Measurements from ENCODE around the gene DZIP3. TPM values are rescaled to one million over a fixed set of nuclear protein-coding genes. Genes with fewer than 3 reads are reported as not detected.

DZIP3 gene
- total RNA-seq, 1 donor from 2014 or later: 89.0 TPM

DNA sequence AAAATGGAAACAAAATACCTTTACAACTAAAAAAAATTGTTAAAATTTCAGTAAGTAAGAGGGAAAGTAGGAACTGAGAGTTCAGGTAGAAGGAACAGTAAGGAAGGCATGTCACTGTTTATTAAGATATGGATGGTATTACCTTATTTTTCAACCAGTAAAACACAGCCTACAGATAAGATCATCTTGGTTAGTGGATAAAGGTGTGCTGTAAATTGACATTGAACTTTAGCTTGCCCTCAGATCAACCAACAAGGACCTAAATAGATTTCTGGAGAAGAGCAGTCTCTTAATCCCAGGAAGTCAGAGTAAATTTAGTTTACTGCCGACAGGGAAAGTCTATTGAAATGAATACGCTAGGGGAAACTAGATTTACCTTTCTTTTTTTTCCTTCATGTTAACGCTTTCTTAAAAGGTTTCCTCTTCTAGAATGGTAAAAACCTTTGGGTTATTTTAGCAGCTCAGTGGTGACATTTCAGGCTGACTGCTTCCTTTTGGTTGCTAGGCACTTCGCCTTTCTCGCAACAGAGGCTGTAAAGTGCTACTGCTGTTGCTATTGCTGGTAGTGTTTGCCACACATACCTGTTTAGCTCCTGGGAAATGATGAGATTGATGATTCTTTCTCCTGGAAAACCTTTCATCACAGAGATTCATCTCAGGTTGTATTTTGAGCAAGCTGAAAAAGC, 12.9 kb downstream of the DZIP3 start:
- Mint-ChIP-seq H3K4me1 (peaks cover 20% of the 10 kb centered on the region), H3K36me3 (peaks cover 25% of the 10 kb centered on the region), H3K27me3 (ENCODE audit: insufficient read depth, low read depth) (no peaks in the 10 kb centered on the region), H3K4me3 (peak overlapping the region; percentile 79), H3K9me3 (peaks cover 5% of the 10 kb centered on the region), H3K27ac (peak overlapping the region; percentile 98)
- peak; percentile 41 for DNase-seq (ENCODE audit: low spot score)
- Histone ChIP-seq H3K4me3 (peak overlapping the region; percentile 10), H3K27ac (peak overlapping the region; percentile 51), H3F3A (ENCODE audit: low read depth) (peaks cover 13% of the 10 kb centered on the region), H3K9me3 (ENCODE audit: low read depth) (no peaks in the 10 kb centered on the region), H3K27me3 (no peaks in the 10 kb centered on the region), H2AFZ (replicated peaks) (no peak overlapping the region), H3K79me2 (ENCODE audit: low read depth) (peaks cover 73% of the 10 kb centered on the region), H3K4me2 (peak overlapping the region; percentile 70), H4K20me1 (ENCODE audit: low read depth) (peaks cover 6% of the 10 kb centered on the region), H3K4me1 (peaks cover 26% of the 10 kb centered on the region), H3K36me3 (peaks cover 3% of the 10 kb centered on the region), H3K9ac (no peak overlapping the region)
- TF ChIP-seq, protein P1, sequence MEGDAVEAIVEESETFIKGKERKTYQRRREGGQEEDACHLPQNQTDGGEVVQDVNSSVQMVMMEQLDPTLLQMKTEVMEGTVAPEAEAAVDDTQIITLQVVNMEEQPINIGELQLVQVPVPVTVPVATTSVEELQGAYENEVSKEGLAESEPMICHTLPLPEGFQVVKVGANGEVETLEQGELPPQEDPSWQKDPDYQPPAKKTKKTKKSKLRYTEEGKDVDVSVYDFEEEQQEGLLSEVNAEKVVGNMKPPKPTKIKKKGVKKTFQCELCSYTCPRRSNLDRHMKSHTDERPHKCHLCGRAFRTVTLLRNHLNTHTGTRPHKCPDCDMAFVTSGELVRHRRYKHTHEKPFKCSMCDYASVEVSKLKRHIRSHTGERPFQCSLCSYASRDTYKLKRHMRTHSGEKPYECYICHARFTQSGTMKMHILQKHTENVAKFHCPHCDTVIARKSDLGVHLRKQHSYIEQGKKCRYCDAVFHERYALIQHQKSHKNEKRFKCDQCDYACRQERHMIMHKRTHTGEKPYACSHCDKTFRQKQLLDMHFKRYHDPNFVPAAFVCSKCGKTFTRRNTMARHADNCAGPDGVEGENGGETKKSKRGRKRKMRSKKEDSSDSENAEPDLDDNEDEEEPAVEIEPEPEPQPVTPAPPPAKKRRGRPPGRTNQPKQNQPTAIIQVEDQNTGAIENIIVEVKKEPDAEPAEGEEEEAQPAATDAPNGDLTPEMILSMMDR (IDR thresholded peaks at IDR 0.05): no peak

DNA sequence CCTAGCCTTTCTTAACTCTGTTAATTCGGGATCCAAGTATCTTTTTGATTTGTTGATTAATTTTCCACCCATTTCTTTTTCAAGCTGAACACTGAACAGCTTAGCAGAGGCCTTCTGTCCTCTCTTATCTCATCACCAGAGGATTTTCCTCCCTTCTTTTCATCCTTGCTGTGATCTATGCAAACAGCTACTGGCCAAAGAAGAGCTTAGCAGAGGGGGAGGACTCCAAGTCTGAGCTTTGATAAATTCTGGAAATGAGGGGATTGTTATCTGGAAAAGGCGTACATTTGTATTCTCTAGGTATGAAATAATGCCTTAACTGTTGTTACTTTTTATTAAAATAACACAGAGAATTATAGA, 13.4 kb downstream of the DZIP3 start:
- H3K36me3 Mint-ChIP-seq: peaks cover 27% of the 10 kb centered on the region
- H3K27ac Mint-ChIP-seq: peak overlapping the region; percentile 98
- Histone ChIP-seq H3F3A (ENCODE audit: low read depth) (peaks cover 13% of the 10 kb centered on the region), H3K27ac (peak overlapping the region; percentile 51), H4K20me1 (ENCODE audit: low read depth) (peaks cover 6% of the 10 kb centered on the region), H3K4me3 (peak overlapping the region; percentile 10), H2AFZ (replicated peaks) (no peak overlapping the region), H3K9me3 (ENCODE audit: low read depth) (no peaks in the 10 kb centered on the region), H3K27me3 (no peaks in the 10 kb centered on the region), H3K4me2 (peak overlapping the region; percentile 70), H3K36me3 (peaks cover 3% of the 10 kb centered on the region), H3K4me1 (peaks cover 26% of the 10 kb centered on the region), H3K9ac (no peak overlapping the region), H3K79me2 (ENCODE audit: low read depth) (peaks cover 68% of the 10 kb centered on the region)
- peak overlapping the region; percentile 79 for H3K4me3 Mint-ChIP-seq
- H3K27me3 Mint-ChIP-seq (ENCODE audit: insufficient read depth, low read depth): no peaks in the 10 kb centered on the region
- peaks cover 5% of the 10 kb centered on the region for H3K9me3 Mint-ChIP-seq
- TF ChIP-seq, protein P1 (IDR thresholded peaks at IDR 0.05): no peak
- TF ChIP-seq EZH2phosphoT487 (IDR thresholded peaks at IDR 0.05) (no peak), EZH2 (IDR thresholded peaks at IDR 0.05) (no peak)
- H3K4me1 Mint-ChIP-seq: peaks cover 20% of the 10 kb centered on the region
- DNase-seq (ENCODE audit: low spot score): peak; percentile 42

DNA sequence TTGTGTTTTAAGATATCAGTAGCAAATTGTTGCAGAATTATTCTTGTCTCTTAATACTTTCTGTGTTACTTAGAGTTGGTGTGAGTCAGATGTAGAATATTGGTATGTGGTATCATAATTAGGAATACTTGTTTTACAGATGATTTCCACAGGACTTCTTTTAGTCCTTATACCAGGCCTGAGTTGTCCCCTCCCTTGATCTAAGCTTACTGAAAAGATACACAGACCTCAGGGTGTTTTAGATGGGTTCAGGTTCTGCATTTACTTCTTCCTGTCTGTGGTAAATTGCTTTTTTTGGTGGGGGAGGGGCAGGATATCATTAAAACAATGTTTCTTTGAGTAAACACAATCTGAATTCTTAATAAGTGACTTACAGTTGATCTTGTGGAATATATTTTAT, 14.2 kb downstream of the DZIP3 start:
- peaks cover 28% of the 10 kb centered on the region for H3K36me3 Mint-ChIP-seq
- Histone ChIP-seq H3K4me3 (no peak overlapping the region), H3K27me3 (no peaks in the 10 kb centered on the region), H3K4me2 (no peak overlapping the region), H2AFZ (replicated peaks) (no peak overlapping the region), H3K27ac (no peak overlapping the region), H3F3A (ENCODE audit: low read depth) (peaks cover 13% of the 10 kb centered on the region), H3K4me1 (peaks cover 26% of the 10 kb centered on the region), H3K9me3 (ENCODE audit: low read depth) (no peaks in the 10 kb centered on the region), H3K36me3 (peaks cover 3% of the 10 kb centered on the region), H4K20me1 (ENCODE audit: low read depth) (peaks cover 6% of the 10 kb centered on the region), H3K79me2 (ENCODE audit: low read depth) (peaks cover 60% of the 10 kb centered on the region), H3K9ac (no peak overlapping the region)
- H3K27ac Mint-ChIP-seq: peak overlapping the region; percentile 38
- peaks cover 5% of the 10 kb centered on the region for H3K9me3 Mint-ChIP-seq
- H3K4me1 Mint-ChIP-seq: peaks cover 20% of the 10 kb centered on the region
- no peaks in the 10 kb centered on the region for H3K27me3 Mint-ChIP-seq (ENCODE audit: insufficient read depth, low read depth)
- peak overlapping the region; percentile 61 for H3K4me3 Mint-ChIP-seq
- TF ChIP-seq, protein P1 (IDR thresholded peaks at IDR 0.05): no peak
- TF ChIP-seq EZH2phosphoT487 (IDR thresholded peaks at IDR 0.05): no peak
- TF ChIP-seq EZH2 (IDR thresholded peaks at IDR 0.05): no peak
- no peak for DNase-seq (ENCODE audit: low spot score)

All from neural progenitor cell (in vitro differentiated cells).